ENCODE measurements around the gene C9orf85. TPM values are rescaled to one million over a fixed set of nuclear protein-coding genes. Genes with fewer than 3 reads are reported as not detected.
"Not testable (repeated sequence)": the region's sequence is repeated elsewhere in the genome, so short reads cannot be mapped to it uniquely, and the experiment has no call there.

C9orf85 gene
- total RNA-seq, 2 experiments from 2014 or later: 11.1 to 12.0 TPM

GRCh38 chr9:71984403-71984802 lies 73.0 kb downstream of the C9orf85 start:
- Mint-ChIP-seq H3K36me3 (ENCODE audit: low read depth) (no peaks in the 10 kb centered on the region), H3K27me3 (ENCODE audit: low read depth) (no peaks in the 10 kb centered on the region), H3K4me1 (ENCODE audit: low read depth) (no peaks in the 10 kb centered on the region), H3K27ac (no peak overlapping the region), H3K9me3 (ENCODE audit: insufficient read depth) (no peaks in the 10 kb centered on the region), H3K4me3 (no peak overlapping the region)
- DNase-seq (no peak), ATAC-seq (no peak)
- CTCF ChIA-PET: interaction anchor here (1.0 to 1.3 kb wide), 2 partner anchors 54 to 177 kb away, joined by 3 read pairs; no protein-coding TSS in a partner anchor
- POLR2A ChIA-PET: no interaction called here

- H3K4me1 Mint-ChIP-seq (ENCODE audit: low read depth): no peaks in the 10 kb centered on the region
- no peak for DNase-seq
- CTCF ChIA-PET: interaction anchor here (0.9 to 1.3 kb wide), 3 partner anchors 40 to 178 kb away, joined by 3 read pairs; no protein-coding TSS in a partner anchor
- ATAC-seq: no peak
- POLR2A ChIA-PET: no interaction called here
- no peak overlapping the region for H3K27ac Mint-ChIP-seq
- H3K27me3 Mint-ChIP-seq (ENCODE audit: low read depth): no peaks in the 10 kb centered on the region
- no peaks in the 10 kb centered on the region for H3K36me3 Mint-ChIP-seq (ENCODE audit: low read depth)
- no peak overlapping the region for H3K4me3 Mint-ChIP-seq
- no peaks in the 10 kb centered on the region for H3K9me3 Mint-ChIP-seq (ENCODE audit: insufficient read depth)
Measured at GRCh38 chr9:71984831-71985281, 73.4 kb downstream of the C9orf85 start.

- Mint-ChIP-seq H3K27ac (no peak overlapping the region), H3K36me3 (ENCODE audit: low read depth) (no peaks in the 10 kb centered on the region), H3K4me1 (ENCODE audit: low read depth) (no peaks in the 10 kb centered on the region), H3K4me3 (no peak overlapping the region), H3K27me3 (ENCODE audit: low read depth) (no peaks in the 10 kb centered on the region), H3K9me3 (ENCODE audit: insufficient read depth) (no peaks in the 10 kb centered on the region)
- CTCF ChIA-PET: interaction anchor here (0.9 to 1.3 kb wide), 3 partner anchors 40 to 178 kb away, joined by 3 read pairs; no protein-coding TSS in a partner anchor
- ATAC-seq (no peak), DNase-seq (no peak)
- POLR2A ChIA-PET: no interaction called here
Measured at GRCh38 chr9:71985297-71985911, 74.0 kb downstream of the C9orf85 start.

- Mint-ChIP-seq H3K27ac (no peak overlapping the region), H3K9me3 (ENCODE audit: insufficient read depth) (no peaks in the 10 kb centered on the region), H3K4me3 (no peak overlapping the region), H3K27me3 (ENCODE audit: low read depth) (no peaks in the 10 kb centered on the region), H3K36me3 (ENCODE audit: low read depth) (no peaks in the 10 kb centered on the region), H3K4me1 (ENCODE audit: low read depth) (no peaks in the 10 kb centered on the region)
- ChIA-PET POLR2A (no interaction called here), CTCF (no interaction called here)
- ATAC-seq: no peak
- no peak for DNase-seq
Measured at GRCh38 chr9:71986900-71987299, 75.5 kb downstream of the C9orf85 start.

- Mint-ChIP-seq H3K27ac (no peak overlapping the region), H3K4me3 (no peak overlapping the region), H3K4me1 (ENCODE audit: low read depth) (no peaks in the 10 kb centered on the region), H3K27me3 (ENCODE audit: low read depth) (no peaks in the 10 kb centered on the region), H3K9me3 (ENCODE audit: insufficient read depth) (no peaks in the 10 kb centered on the region), H3K36me3 (ENCODE audit: low read depth) (no peaks in the 10 kb centered on the region)
- DNase-seq (no peak), ATAC-seq (no peak)
- ChIA-PET POLR2A (no interaction called here), CTCF (no interaction called here)
Measured at GRCh38 chr9:71987471-71988371, 76.3 kb downstream of the C9orf85 start.

- Mint-ChIP-seq H3K4me1 (ENCODE audit: low read depth) (no peaks in the 10 kb centered on the region), H3K4me3 (no peak overlapping the region), H3K27me3 (ENCODE audit: low read depth) (no peaks in the 10 kb centered on the region), H3K9me3 (ENCODE audit: insufficient read depth) (no peaks in the 10 kb centered on the region), H3K36me3 (ENCODE audit: low read depth) (no peaks in the 10 kb centered on the region), H3K27ac (no peak overlapping the region)
- ATAC-seq (no peak), DNase-seq (no peak)
- ChIA-PET CTCF (interaction anchor here (0.9 kb wide), 1 partner anchor 35 kb away, joined by 3 read pairs; no protein-coding TSS in a partner anchor), POLR2A (no interaction called here)
Measured at GRCh38 chr9:71990466-71990865, 79.0 kb downstream of the C9orf85 start.

- Mint-ChIP-seq H3K4me1 (ENCODE audit: low read depth) (no peaks in the 10 kb centered on the region), H3K36me3 (ENCODE audit: low read depth) (no peaks in the 10 kb centered on the region), H3K27ac (no peak overlapping the region), H3K27me3 (ENCODE audit: low read depth) (no peaks in the 10 kb centered on the region), H3K4me3 (no peak overlapping the region), H3K9me3 (ENCODE audit: insufficient read depth) (no peaks in the 10 kb centered on the region)
- ChIA-PET CTCF (interaction anchor here (1.6 kb wide), 1 partner anchor 19 kb away, joined by 4 read pairs; no protein-coding TSS in a partner anchor), POLR2A (no interaction called here)
- DNase-seq (no peak), ATAC-seq (no peak)
Measured at GRCh38 chr9:72005451-72005850, 94.0 kb downstream of the C9orf85 start.

- ATAC-seq (no peak), DNase-seq (no peak)
- no peaks in the 10 kb centered on the region for H3K4me1 Mint-ChIP-seq (ENCODE audit: low read depth)
- ChIA-PET CTCF (interaction anchor here (1.6 kb wide), 1 partner anchor 18 kb away, joined by 4 read pairs; no protein-coding TSS in a partner anchor), POLR2A (interaction anchor here (0.6 kb wide), 1 partner anchor 26 kb away, joined by 3 read pairs; no protein-coding TSS in a partner anchor)
- H3K9me3 Mint-ChIP-seq (ENCODE audit: insufficient read depth): no peaks in the 10 kb centered on the region
- H3K27ac Mint-ChIP-seq: no peak overlapping the region
- no peaks in the 10 kb centered on the region for H3K36me3 Mint-ChIP-seq (ENCODE audit: low read depth)
- H3K27me3 Mint-ChIP-seq (ENCODE audit: low read depth): no peaks in the 10 kb centered on the region
- H3K4me3 Mint-ChIP-seq: no peak overlapping the region
Measured at GRCh38 chr9:72006501-72006900, 95.1 kb downstream of the C9orf85 start.

- DNase-seq; H3K9me3 Mint-ChIP-seq (ENCODE audit: insufficient read depth); H3K27ac Mint-ChIP-seq; H3K27me3 Mint-ChIP-seq (ENCODE audit: low read depth); H3K4me1 Mint-ChIP-seq (ENCODE audit: low read depth); POLR2A ChIA-PET; ATAC-seq; CTCF ChIA-PET; H3K36me3 Mint-ChIP-seq (ENCODE audit: low read depth); H3K4me3 Mint-ChIP-seq: not testable (repeated sequence)
Measured at GRCh38 chr9:72007726-72008125, 96.3 kb downstream of the C9orf85 start.

GRCh38 chr9:72012646-72013045 lies 101.2 kb downstream of the C9orf85 start:
- H3K9me3 Mint-ChIP-seq (ENCODE audit: insufficient read depth): no peaks in the 10 kb centered on the region
- no peaks in the 10 kb centered on the region for H3K27me3 Mint-ChIP-seq (ENCODE audit: low read depth)
- DNase-seq: no peak
- ATAC-seq: no peak
- ChIA-PET POLR2A (interaction anchor here (0.7 to 1.1 kb wide), 2 partner anchors 192 to 205 kb away, joined by 3 to 4 read pairs; no protein-coding TSS in a partner anchor), CTCF (interaction anchor here (0.6 to 2.1 kb wide), 4 partner anchors 12 to 206 kb away, joined by 3 to 11 read pairs (median 4); no protein-coding TSS in a partner anchor)
- peaks cover 16% of the 10 kb centered on the region for H3K4me1 Mint-ChIP-seq (ENCODE audit: low read depth)
- no peak overlapping the region for H3K4me3 Mint-ChIP-seq
- no peaks in the 10 kb centered on the region for H3K36me3 Mint-ChIP-seq (ENCODE audit: low read depth)
- H3K27ac Mint-ChIP-seq: no peak overlapping the region

GRCh38 chr9:72013292-72013760 lies 101.9 kb downstream of the C9orf85 start:
- POLR2A ChIA-PET: interaction anchor here (0.7 to 1.1 kb wide), 2 partner anchors 193 to 206 kb away, joined by 3 to 4 read pairs; no protein-coding TSS in a partner anchor
- DNase-seq: no peak

More at GRCh38 chr9:72013292-72013760, 101.9 kb downstream of the C9orf85 start:
- peak overlapping the region; percentile 68 for H3K27ac Mint-ChIP-seq
- CTCF ChIA-PET: interaction anchor here (0.6 to 2.1 kb wide), 4 partner anchors 11 to 206 kb away, joined by 3 to 11 read pairs (median 4); no protein-coding TSS in a partner anchor
- no peak overlapping the region for H3K4me3 Mint-ChIP-seq
- no peaks in the 10 kb centered on the region for H3K27me3 Mint-ChIP-seq (ENCODE audit: low read depth)
- no peaks in the 10 kb centered on the region for H3K9me3 Mint-ChIP-seq (ENCODE audit: insufficient read depth)
- peaks cover 16% of the 10 kb centered on the region for H3K4me1 Mint-ChIP-seq (ENCODE audit: low read depth)
- no peak for ATAC-seq
- H3K36me3 Mint-ChIP-seq (ENCODE audit: low read depth): no peaks in the 10 kb centered on the region

All from activated CD8-positive, alpha-beta T cell treated with anti-CD3 and anti-CD28 coated beads, Interleukin-2, amount 10 ng/mL, durations not matched to agents 7 days and 5 days (primary cell).